Mesenchymal stem cell (in vitro differentiated cells and primary cell): ENCODE measurements around the gene ABHD11.

Experiments used
- DNase-seq: peaks from one replicate; pipeline ENCODE4 v3.0.0-alpha.2; 2013
- H2AFZ ChIP-seq: one replicate; pipeline ENCODE4 v1.6.1; 2013; ENCODE audit warnings: low read depth, mild to moderate bottlenecking, control low read depth, inconsistent platforms, low read length, moderate library complexity
- H2AK5ac ChIP-seq: 2 replicates; pipeline ENCODE4 v1.6.1; 2013; ENCODE audit warnings: low read length, moderate library complexity, mild to moderate bottlenecking, inconsistent platforms; ENCODE audit not compliant: severe bottlenecking
- H2BK120ac ChIP-seq: one replicate; pipeline ENCODE4 v1.6.1; 2013; ENCODE audit warnings: low read depth, mild to moderate bottlenecking, inconsistent platforms, low read length, moderate library complexity
- H2BK12ac ChIP-seq, 2 experiments: one replicate each; pipeline ENCODE4 v1.6.1; 2013; ENCODE audit warnings: inconsistent platforms in 2 of 2, low read length in 2 of 2, mild to moderate bottlenecking in 2 of 2, moderate library complexity in 2 of 2, control low read depth in 1 of 2
- H2BK15ac ChIP-seq: one replicate; pipeline ENCODE4 v1.6.1; 2013; ENCODE audit warnings: mild to moderate bottlenecking, low read depth, inconsistent platforms; ENCODE audit not compliant: poor library complexity, severe bottlenecking
- H2BK5ac ChIP-seq: 2 replicates; pipeline ENCODE4 v1.6.1; 2013; ENCODE audit warnings: low read depth, mild to moderate bottlenecking, low read length, control low read depth, inconsistent platforms; ENCODE audit not compliant: poor library complexity, severe bottlenecking
- H3K14ac ChIP-seq, 2 experiments: one replicate each; pipeline ENCODE4 v1.6.1; 2013; ENCODE audit warnings: inconsistent platforms in 2 of 2, low read length in 2 of 2, control low read depth in 1 of 2, mild to moderate bottlenecking in 1 of 2, moderate library complexity in 1 of 2
- H3K18ac ChIP-seq, 2 experiments: one replicate each; pipeline ENCODE4 v1.6.1; 2013; ENCODE audit warnings: inconsistent platforms in 2 of 2, low read length in 2 of 2, control low read depth in 1 of 2, low read depth in 1 of 2, mild to moderate bottlenecking in 1 of 2
- H3K23ac ChIP-seq, 2 experiments: one replicate each; pipeline ENCODE4 v1.6.1; 2013; ENCODE audit warnings: inconsistent platforms in 2 of 2, low read length in 2 of 2, mild to moderate bottlenecking in 2 of 2, moderate library complexity in 2 of 2, control low read depth in 1 of 2
- H3K27ac ChIP-seq: 2 replicates; pipeline ENCODE4 v1.5.1; 2013; ENCODE audit warnings: mild to moderate bottlenecking, moderate library complexity, low read length, control low read depth, inconsistent platforms; ENCODE audit not compliant: poor library complexity, severe bottlenecking
- H3K27me3 ChIP-seq, 2 experiments: 2 replicates each; pipeline versions ENCODE4 v1.6.1 to v1.7.0; 2013; ENCODE audit warnings: low read length in 2 of 2, mild to moderate bottlenecking in 2 of 2, moderate library complexity in 2 of 2, control low read depth in 1 of 2, inconsistent platforms in 1 of 2; ENCODE audit not compliant: control insufficient read depth in 1 of 2, insufficient read depth in 1 of 2
- H3K36me3 ChIP-seq, 2 experiments: 2 replicates each; pipeline versions ENCODE4 v1.6.1 to v1.7.0; 2013; ENCODE audit warnings: low read length in 2 of 2, control low read depth in 1 of 2, inconsistent platforms in 1 of 2, low read depth in 1 of 2, mild to moderate bottlenecking in 1 of 2; ENCODE audit not compliant: insufficient read depth in 2 of 2, control insufficient read depth in 1 of 2
- H3K4ac ChIP-seq, 2 experiments: one replicate each; pipeline ENCODE4 v1.6.1; 2013; ENCODE audit warnings: inconsistent platforms in 2 of 2, low read length in 2 of 2, mild to moderate bottlenecking in 2 of 2, moderate library complexity in 2 of 2, control low read depth in 1 of 2, low read depth in 1 of 2
- H3K4me1 ChIP-seq: 2 replicates; pipeline ENCODE4 v1.6.1; 2013; ENCODE audit warnings: low read depth, low read length, control low read depth; ENCODE audit not compliant: control insufficient read depth, insufficient read depth
- H3K4me2 ChIP-seq: 2 replicates; pipeline ENCODE4 v1.6.1; 2013; ENCODE audit warnings: low read length, mild to moderate bottlenecking, inconsistent platforms; ENCODE audit not compliant: poor library complexity, severe bottlenecking
- H3K4me3 ChIP-seq, 2 experiments: 2 replicates each; pipeline versions ENCODE4 v1.5.1 to v1.7.0; 2013; ENCODE audit warnings: low read length in 2 of 2, mild to moderate bottlenecking in 2 of 2, control low read depth in 1 of 2, low read depth in 1 of 2; ENCODE audit not compliant: insufficient read depth in 1 of 2
- H3K79me1 ChIP-seq: replicated peaks from 2 replicates; pipeline ENCODE4 v1.6.1; 2013; ENCODE audit warnings: mild to moderate bottlenecking, control low read depth, low read length, inconsistent platforms; ENCODE audit not compliant: poor library complexity, severe bottlenecking
- H3K9ac ChIP-seq: 2 replicates; pipeline ENCODE4 v1.7.0; 2013; ENCODE audit warnings: mild to moderate bottlenecking, low read length, moderate library complexity
- H3K9me3 ChIP-seq: 2 replicates; pipeline ENCODE4 v1.7.0; 2013; ENCODE audit warnings: mild to moderate bottlenecking, low read length; ENCODE audit not compliant: control insufficient read depth
- H4K8ac ChIP-seq: one replicate; pipeline ENCODE4 v1.6.1; 2013; ENCODE audit warnings: inconsistent platforms, mild to moderate bottlenecking, low read length, moderate library complexity
- H4K91ac ChIP-seq: one replicate; pipeline ENCODE4 v1.6.1; 2013; ENCODE audit warnings: mild to moderate bottlenecking, low read length, inconsistent platforms
- WGBS: methylation state at CpG from one replicate; pipeline ENCODE4 v1.1.7; 2013; ENCODE audit warnings: mixed read lengths; 5-methylcytosine and 5-hydroxymethylcytosine counted together

ABHD11 gene

DNA sequence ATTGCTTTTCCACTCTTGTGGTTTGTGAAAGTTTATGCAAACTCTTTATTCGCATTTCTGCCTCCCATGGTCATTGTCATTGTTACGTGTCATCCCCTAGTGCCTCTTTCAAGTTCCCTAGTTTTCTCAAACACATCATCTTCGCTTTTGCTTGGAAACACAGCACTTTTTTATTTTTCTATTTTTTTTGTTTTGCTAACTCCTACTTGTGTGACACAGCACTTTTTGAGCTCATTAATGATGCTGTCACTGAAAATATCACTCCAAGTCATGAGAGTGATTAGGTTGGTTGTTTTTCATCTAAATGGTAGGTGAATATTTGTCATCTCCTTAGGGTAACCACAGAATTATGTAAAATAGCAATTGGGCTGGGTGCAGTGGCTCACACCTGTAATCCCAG is 10.7 kb downstream of the ABHD11 start:
- 94% methylated on average over 3 of the region's 3 CpGs for WGBS
- Histone ChIP-seq H4K8ac (no peak overlapping the region), H3K27ac (no peak overlapping the region), H2AFZ (no peak overlapping the region), H3K4ac (no peak overlapping the region), H3K4me3 (no peak overlapping the region), H3K4me2 (no peak overlapping the region), H3K79me1 (no peaks in the 10 kb centered on the region), H3K9me3 (no peaks in the 10 kb centered on the region), H2BK15ac (no peak overlapping the region), H2BK120ac (no peak overlapping the region), H3K4me1 (no peaks in the 10 kb centered on the region), H3K18ac (no peak overlapping the region), H2BK12ac (no peak overlapping the region), H3K23ac (no peak overlapping the region), H3K27me3 (peaks cover 3 to 11% of the 10 kb centered on the region in 2 experiments), H4K91ac (no peak overlapping the region), H3K9ac (no peak overlapping the region), H2BK5ac (no peak overlapping the region), H3K14ac (no peak overlapping the region), H3K36me3 (no peaks in the 10 kb centered on the region), H2AK5ac (no peak overlapping the region)
- DNase-seq: no peak

DNA sequence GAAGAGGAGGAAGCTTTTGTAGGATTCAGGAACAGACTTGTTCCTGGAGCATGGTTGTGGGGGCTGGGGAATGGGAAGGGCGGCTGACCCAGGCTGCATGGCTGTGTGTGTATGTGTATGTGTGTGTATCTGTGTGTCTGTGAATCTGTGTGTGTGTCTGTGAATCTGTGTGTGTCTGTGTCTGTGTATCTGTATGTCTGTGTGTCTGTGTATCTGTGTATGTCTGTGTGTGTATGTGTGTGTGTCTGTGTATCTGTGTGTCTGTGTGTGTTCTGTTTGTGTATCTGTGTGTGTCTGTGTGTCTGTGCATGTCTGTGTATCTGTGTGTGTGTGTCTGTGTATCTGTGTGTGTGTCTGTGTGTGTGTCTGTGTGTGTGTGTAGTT is 12.5 kb downstream of the ABHD11 start:
- no peaks in the 10 kb centered on the region for H3K79me1 ChIP-seq
- no peak overlapping the region for H2AK5ac ChIP-seq
- H3K4me1 ChIP-seq: peaks cover 3% of the 10 kb centered on the region
- H3K23ac ChIP-seq: peak overlapping the region in 1 of 2 experiments; percentile 47
- H3K14ac ChIP-seq: peak overlapping the region in 1 of 2 experiments; percentile 68
- no peak overlapping the region for H4K8ac ChIP-seq
- H3K4me3 ChIP-seq: no peak overlapping the region
- H3K27ac ChIP-seq: no peak overlapping the region
- H2BK15ac ChIP-seq: no peak overlapping the region
- H4K91ac ChIP-seq: no peak overlapping the region
- no peak for DNase-seq
- no peak overlapping the region for H3K9ac ChIP-seq
- H3K27me3 ChIP-seq: peaks cover 3 to 11% of the 10 kb centered on the region in 2 experiments
- no peak overlapping the region for H2BK12ac ChIP-seq
- 90% methylated on average over 1 of the region's 1 CpG for WGBS
- no peaks in the 10 kb centered on the region for H3K9me3 ChIP-seq
- no peaks in the 10 kb centered on the region for H3K36me3 ChIP-seq
- H2AFZ ChIP-seq: no peak overlapping the region
- no peak overlapping the region for H3K18ac ChIP-seq
- no peak overlapping the region for H2BK5ac ChIP-seq
- no peak overlapping the region for H2BK120ac ChIP-seq
- H3K4ac ChIP-seq: no peak overlapping the region
- no peak overlapping the region for H3K4me2 ChIP-seq

DNA sequence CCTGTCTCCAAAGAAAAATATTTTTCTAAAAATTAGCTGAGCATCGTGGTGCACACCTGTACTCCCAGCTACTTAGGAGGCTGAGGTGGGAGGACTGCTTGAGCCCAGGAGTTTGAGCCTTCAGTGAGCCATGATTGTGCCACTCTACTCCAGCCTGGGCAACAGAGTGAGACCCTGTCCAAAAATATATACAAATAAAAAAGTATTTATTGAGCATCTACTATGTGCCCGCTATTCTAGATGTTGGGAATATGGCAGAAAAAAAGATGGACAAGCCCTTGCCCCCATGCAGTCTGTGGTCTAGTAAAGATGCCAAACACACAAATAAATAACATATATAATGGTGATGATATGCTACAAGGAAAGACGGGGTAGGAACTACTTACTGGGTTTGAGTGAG is 14.8 kb downstream of the ABHD11 start:
- H2AFZ ChIP-seq: no peak overlapping the region
- no peaks in the 10 kb centered on the region for H3K9me3 ChIP-seq
- H4K91ac ChIP-seq: no peak overlapping the region
- H3K9ac ChIP-seq: no peak overlapping the region
- H3K18ac ChIP-seq: no peak overlapping the region
- DNase-seq: no peak
- peaks cover 3 to 10% of the 10 kb centered on the region in 2 experiments for H3K27me3 ChIP-seq
- H3K4ac ChIP-seq: no peak overlapping the region
- no peak overlapping the region for H3K14ac ChIP-seq
- H4K8ac ChIP-seq: no peak overlapping the region
- no peaks in the 10 kb centered on the region for H3K36me3 ChIP-seq
- no peak overlapping the region for H2BK5ac ChIP-seq
- 88% methylated on average over 2 of the region's 3 CpGs for WGBS
- no peaks in the 10 kb centered on the region for H3K79me1 ChIP-seq
- no peak overlapping the region for H2BK12ac ChIP-seq
- H3K4me1 ChIP-seq: peaks cover 8% of the 10 kb centered on the region
- no peak overlapping the region for H2BK15ac ChIP-seq
- no peak overlapping the region for H3K23ac ChIP-seq
- no peak overlapping the region for H2AK5ac ChIP-seq
- H3K27ac ChIP-seq: no peak overlapping the region
- H3K4me3 ChIP-seq: no peak overlapping the region
- no peak overlapping the region for H2BK120ac ChIP-seq
- H3K4me2 ChIP-seq: no peak overlapping the region

GRCh38 chr7:73722785-73723184 is 15.8 kb downstream of the ABHD11 start:
- no peak for DNase-seq
- 75% methylated on average over 6 of the region's 6 CpGs for WGBS
- Histone ChIP-seq H3K27me3 (peaks cover 3 to 7% of the 10 kb centered on the region in 2 experiments), H3K9ac (no peak overlapping the region), H2AK5ac (no peak overlapping the region), H3K4me3 (no peak overlapping the region), H3K79me1 (no peaks in the 10 kb centered on the region), H3K23ac (no peak overlapping the region), H2BK5ac (no peak overlapping the region), H2BK120ac (no peak overlapping the region), H3K18ac (no peak overlapping the region), H2BK15ac (no peak overlapping the region), H3K36me3 (no peaks in the 10 kb centered on the region), H2AFZ (no peak overlapping the region), H3K9me3 (no peaks in the 10 kb centered on the region), H3K27ac (no peak overlapping the region), H3K14ac (no peak overlapping the region), H2BK12ac (no peak overlapping the region), H3K4ac (no peak overlapping the region), H3K4me2 (no peak overlapping the region), H4K8ac (no peak overlapping the region), H3K4me1 (peaks cover 15% of the 10 kb centered on the region), H4K91ac (no peak overlapping the region)
